ENCODE data around the gene CYB5R3. TPM values are rescaled to one million over a fixed set of nuclear protein-coding genes. Genes with fewer than 3 reads are reported as not detected.

CYB5R3 gene
- total RNA-seq, 1 donor from 2014 or later = 181 TPM

DNA sequence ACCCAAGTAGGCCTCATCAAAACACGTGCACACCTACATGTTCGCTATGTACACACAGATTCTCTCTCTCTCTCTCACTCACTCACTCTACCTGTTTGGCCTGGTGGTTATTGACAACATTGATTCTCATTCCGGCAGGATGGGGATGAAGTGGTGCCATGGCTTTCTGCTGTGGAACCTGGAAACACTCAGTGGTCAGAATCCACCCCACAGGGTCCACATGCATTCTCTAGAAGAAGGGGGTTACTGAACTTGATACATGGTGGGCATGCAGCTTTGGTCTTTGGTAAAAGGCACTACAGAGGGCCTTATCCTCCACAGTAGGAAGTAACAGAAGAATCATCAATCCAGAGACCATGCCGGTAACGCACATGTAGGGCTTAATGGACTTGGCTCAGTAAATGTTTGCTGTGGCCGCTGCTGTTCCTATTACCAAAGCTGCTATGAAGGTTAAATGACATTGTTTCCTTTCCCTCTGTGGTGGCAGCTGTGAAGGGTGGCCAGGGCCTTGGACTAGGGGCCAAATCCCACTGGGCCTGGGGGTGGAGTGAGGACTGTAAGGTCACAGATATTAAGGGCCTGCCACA is 47.2 kb downstream of the CYB5R3 start:
- Histone ChIP-seq H3K79me2 (ENCODE audit: insufficient read depth, low read length) (peaks cover 83% of the 10 kb centered on the region), H3K4me1 (ENCODE audit: insufficient read depth, low read length) (peaks cover 9% of the 10 kb centered on the region), H3K36me3 (ENCODE audit: insufficient read depth, low read length) (peaks cover 38% of the 10 kb centered on the region), H3K27ac (ENCODE audit: low read depth, low read length) (no peak overlapping the region), H3K9me3 (ENCODE audit: insufficient read depth, low read depth, low read length) (no peaks in the 10 kb centered on the region), H3K4me2 (ENCODE audit: low read length) (no peak overlapping the region), H3K9ac (ENCODE audit: low read length) (no peak overlapping the region), H3K27me3 (ENCODE audit: insufficient read depth, low read length) (no peaks in the 10 kb centered on the region), H3K4me3 (ENCODE audit: insufficient read depth, low read depth, low read length) (no peak overlapping the region), H2AFZ (ENCODE audit: low read depth, low read length) (no peak overlapping the region), H4K20me1 (ENCODE audit: insufficient read depth, low read length) (peaks cover 75% of the 10 kb centered on the region)
- Mint-ChIP-seq H3K4me3 (ENCODE audit: unreplicated experiment) (no peak overlapping the region), H3K4me1 (ENCODE audit: low read depth, unreplicated experiment) (peaks cover 6% of the 10 kb centered on the region), H3K27me3 (ENCODE audit: low read depth, unreplicated experiment) (no peaks in the 10 kb centered on the region), H3K36me3 (ENCODE audit: low read depth, unreplicated experiment) (peaks cover 26% of the 10 kb centered on the region), H3K27ac (ENCODE audit: unreplicated experiment) (no peak overlapping the region), H3K9me3 (ENCODE audit: unreplicated experiment) (no peaks in the 10 kb centered on the region)
- DNase-seq (ENCODE audit: low read depth) (no peak), FAIRE-seq (no peak)
- TF ChIP-seq EZH2 (IDR thresholded peaks at IDR 0.05; ENCODE audit: insufficient read depth, low read length) = no peak
- TF ChIP-seq, protein P1, sequence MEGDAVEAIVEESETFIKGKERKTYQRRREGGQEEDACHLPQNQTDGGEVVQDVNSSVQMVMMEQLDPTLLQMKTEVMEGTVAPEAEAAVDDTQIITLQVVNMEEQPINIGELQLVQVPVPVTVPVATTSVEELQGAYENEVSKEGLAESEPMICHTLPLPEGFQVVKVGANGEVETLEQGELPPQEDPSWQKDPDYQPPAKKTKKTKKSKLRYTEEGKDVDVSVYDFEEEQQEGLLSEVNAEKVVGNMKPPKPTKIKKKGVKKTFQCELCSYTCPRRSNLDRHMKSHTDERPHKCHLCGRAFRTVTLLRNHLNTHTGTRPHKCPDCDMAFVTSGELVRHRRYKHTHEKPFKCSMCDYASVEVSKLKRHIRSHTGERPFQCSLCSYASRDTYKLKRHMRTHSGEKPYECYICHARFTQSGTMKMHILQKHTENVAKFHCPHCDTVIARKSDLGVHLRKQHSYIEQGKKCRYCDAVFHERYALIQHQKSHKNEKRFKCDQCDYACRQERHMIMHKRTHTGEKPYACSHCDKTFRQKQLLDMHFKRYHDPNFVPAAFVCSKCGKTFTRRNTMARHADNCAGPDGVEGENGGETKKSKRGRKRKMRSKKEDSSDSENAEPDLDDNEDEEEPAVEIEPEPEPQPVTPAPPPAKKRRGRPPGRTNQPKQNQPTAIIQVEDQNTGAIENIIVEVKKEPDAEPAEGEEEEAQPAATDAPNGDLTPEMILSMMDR (IDR thresholded peaks at IDR 0.05; ENCODE audit: insufficient read depth, low read depth, low read length) = no peak

DNA sequence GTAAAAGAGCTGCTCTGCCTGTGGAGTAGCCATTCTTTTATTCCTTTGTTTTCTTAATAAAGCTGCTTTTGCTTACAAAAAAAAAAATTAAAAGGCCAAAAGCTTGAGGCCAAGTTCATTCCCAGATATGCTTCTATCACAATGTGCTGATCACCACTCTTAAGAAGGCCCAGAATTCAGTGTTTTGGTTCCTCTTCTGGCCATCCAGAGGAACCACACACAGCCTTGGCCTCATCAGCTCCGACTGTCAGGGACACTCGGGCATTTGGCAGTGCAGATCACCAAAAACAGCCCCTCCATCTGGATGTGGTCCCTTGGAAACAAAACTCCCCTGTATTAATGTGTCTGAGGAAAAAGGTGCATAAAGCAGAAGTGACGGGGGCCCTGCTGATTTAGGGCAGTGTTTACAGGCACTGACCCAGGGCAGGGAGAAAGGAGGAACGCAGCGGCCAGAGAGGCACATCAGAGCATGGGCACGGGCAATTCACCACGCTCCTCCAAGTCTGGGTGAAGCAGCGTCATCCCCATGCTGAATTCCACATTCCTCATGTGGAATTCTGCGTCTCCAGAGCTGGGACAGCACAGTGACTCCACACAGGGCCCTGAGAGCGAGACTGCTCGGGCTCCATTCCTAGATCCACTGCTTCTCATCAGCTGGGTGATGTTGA is 52.2 kb downstream of the CYB5R3 start:
- no peak for FAIRE-seq
- no peak overlapping the region for H3K27ac Mint-ChIP-seq (ENCODE audit: unreplicated experiment)

More for the DNA sequence above, 52.2 kb downstream of the CYB5R3 start:
- Histone ChIP-seq H3K4me2 (ENCODE audit: low read length) (no peak overlapping the region), H3K4me1 (ENCODE audit: insufficient read depth, low read length) (no peaks in the 10 kb centered on the region), H3K4me3 (ENCODE audit: insufficient read depth, low read depth, low read length) (no peak overlapping the region), H3K27ac (ENCODE audit: low read depth, low read length) (no peak overlapping the region), H3K36me3 (ENCODE audit: insufficient read depth, low read length) (peaks cover 52% of the 10 kb centered on the region), H3K9ac (ENCODE audit: low read length) (no peak overlapping the region), H3K9me3 (ENCODE audit: insufficient read depth, low read depth, low read length) (no peaks in the 10 kb centered on the region), H3K27me3 (ENCODE audit: insufficient read depth, low read length) (no peaks in the 10 kb centered on the region), H4K20me1 (ENCODE audit: insufficient read depth, low read length) (peaks cover 60% of the 10 kb centered on the region), H2AFZ (ENCODE audit: low read depth, low read length) (no peak overlapping the region), H3K79me2 (ENCODE audit: insufficient read depth, low read length) (peaks cover 46% of the 10 kb centered on the region)
- DNase-seq (ENCODE audit: low read depth) = no peak
- no peaks in the 10 kb centered on the region for H3K9me3 Mint-ChIP-seq (ENCODE audit: unreplicated experiment)
- no peaks in the 10 kb centered on the region for H3K27me3 Mint-ChIP-seq (ENCODE audit: low read depth, unreplicated experiment)
- peaks cover 29% of the 10 kb centered on the region for H3K36me3 Mint-ChIP-seq (ENCODE audit: low read depth, unreplicated experiment)
- TF ChIP-seq, protein P1 (IDR thresholded peaks at IDR 0.05; ENCODE audit: insufficient read depth, low read depth, low read length) = no peak
- no peak for TF ChIP-seq EZH2 (IDR thresholded peaks at IDR 0.05; ENCODE audit: insufficient read depth, low read length)
- H3K4me1 Mint-ChIP-seq (ENCODE audit: low read depth, unreplicated experiment) = peaks cover 3% of the 10 kb centered on the region
- H3K4me3 Mint-ChIP-seq (ENCODE audit: unreplicated experiment) = no peak overlapping the region

Measured in astrocyte (in vitro differentiated cells and primary cell).